T47D (cell line): ENCODE data around the gene KRT84.

Experiments used
- DNase-seq, 2 experiments: peaks; one replicate each; pipeline versions ENCODE4 v3.0.0 to v3.0.0-alpha.2; 2011 to 2012; ENCODE audit warnings: low read depth in 1 of 2, low spot score in 1 of 2
- JUND ChIP-seq: IDR thresholded peaks from 2 replicates; pipeline ENCODE4 v1.6.1; 2012; ENCODE audit warnings: low read depth
- in situ Hi-C: cut with HindIII; loops from 2 replicates; pipeline ENCODE4 v1.10.0; 2016; ENCODE audit warnings: low sequenced_read_pairs, low pct_unique_long_range_greater_than_20kb

Gene KRT84

DNA sequence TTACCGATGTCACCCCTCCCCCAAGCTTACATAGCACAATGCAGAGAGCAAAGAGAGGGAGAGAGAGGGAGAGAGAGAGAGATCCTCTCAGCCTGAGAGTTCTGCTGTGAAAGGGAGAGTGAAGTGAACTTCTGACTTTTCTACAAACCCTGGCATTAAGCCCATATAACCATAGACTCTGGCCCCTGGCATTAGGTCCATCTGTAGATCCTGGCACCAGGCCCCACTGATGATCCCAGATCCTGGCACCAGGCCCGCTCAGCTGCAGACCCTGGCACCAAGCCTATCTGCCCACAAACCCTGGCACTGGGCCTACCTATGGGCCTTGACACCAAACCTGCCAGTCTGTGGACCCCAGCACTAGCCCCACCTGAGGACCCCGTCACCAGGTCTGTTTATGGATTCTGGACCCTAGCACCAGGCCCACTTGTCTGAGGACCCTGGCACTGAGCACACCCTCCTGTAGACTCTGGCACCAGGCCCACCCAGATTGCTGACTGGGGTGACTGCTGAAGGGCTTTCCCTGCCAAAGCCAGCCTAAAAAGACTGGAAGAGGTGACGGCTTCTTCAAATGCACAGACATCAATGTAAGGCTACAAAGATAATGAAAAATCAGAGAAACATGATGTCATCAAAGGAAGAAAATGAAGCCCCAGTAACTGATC, 49.7 kb downstream of the KRT84 start:
- DNase-seq: no peak
- no peak for TF ChIP-seq JUND
- in situ Hi-C loops: no loop called here

DNA sequence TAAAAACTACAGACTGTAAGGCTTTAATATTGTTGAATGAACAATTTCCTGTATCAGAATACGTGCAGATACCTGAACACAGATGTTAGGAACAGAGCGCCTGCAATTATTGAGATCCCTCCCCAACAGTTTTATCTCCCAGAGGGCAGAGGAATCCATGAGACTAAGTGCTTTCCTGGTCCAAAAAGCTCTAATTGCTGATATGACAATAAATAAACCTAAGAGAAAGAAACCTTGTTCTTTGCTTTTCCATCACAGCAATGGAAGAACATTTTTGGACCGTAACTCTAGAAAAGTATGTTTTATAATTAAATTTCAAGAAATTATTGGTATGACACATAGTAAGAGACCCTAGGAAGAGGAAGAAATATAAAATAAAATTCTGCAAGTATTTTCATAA, 51.3 kb downstream of the KRT84 start:
- TF ChIP-seq JUND: no peak
- in situ Hi-C loops: no loop called here
- DNase-seq: no peak

DNA sequence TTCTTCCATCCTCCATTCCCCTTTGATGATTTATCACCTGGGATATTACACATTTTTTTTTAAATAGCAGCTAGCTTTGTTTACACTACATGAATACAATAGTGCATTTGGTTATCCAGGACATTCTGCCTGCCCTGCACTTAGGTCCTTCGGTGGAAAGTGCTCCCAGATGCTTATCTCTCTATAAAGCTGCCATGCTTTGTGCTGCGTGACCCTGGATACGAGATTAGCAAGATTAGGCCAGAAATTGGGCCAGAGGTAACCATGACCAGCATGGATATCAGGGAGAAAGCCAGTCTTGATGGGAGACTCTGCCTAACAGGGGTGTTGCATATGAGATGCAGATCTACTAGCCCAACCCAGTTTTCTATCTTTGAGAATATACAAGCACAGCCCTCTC, 52.1 kb downstream of the KRT84 start:
- in situ Hi-C loops: no loop called here
- TF ChIP-seq JUND: no peak
- DNase-seq: no peak

DNA sequence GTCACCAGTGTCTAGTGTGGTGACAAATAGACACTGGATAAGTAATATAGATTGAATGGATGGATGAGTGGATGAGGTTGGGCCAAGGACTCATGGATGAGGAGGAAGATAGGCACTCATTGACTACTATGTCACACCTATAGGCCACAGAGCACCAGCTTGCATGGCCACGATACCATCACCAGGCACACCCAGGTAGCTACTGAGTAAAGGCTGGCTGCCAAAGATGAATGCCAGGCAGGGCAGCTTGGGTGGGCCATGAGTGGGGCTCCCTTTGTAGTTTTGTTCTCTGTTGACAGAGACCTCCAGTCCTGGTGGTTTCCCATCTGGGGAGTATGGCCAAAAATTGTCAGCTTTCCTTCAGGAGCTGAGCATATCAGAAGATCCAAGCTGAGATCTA, 53.1 kb downstream of the KRT84 start:
- no peak for TF ChIP-seq JUND
- DNase-seq: no peak
- in situ Hi-C loops: no loop called here

DNA sequence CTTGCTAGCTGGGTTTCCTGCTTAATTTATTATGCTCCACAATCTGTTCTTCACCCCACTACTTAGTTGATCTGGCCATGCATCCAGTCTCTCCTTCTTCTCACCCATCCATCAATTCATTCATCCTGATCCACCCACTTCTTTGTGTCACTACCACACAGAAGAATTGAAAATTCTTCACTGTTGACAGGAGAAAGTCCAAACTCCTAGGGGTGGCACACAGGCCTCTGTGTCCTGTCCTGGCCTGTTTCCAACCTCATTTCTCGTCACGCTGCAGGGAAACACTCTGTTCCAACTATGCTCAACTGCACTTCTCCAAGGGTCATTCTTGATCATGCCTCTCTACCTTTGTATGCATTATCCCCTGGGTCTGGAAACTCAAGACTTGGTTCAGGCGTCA, 53.6 kb downstream of the KRT84 start:
- in situ Hi-C loops: no loop called here
- no peak for DNase-seq
- no peak for TF ChIP-seq JUND

DNA sequence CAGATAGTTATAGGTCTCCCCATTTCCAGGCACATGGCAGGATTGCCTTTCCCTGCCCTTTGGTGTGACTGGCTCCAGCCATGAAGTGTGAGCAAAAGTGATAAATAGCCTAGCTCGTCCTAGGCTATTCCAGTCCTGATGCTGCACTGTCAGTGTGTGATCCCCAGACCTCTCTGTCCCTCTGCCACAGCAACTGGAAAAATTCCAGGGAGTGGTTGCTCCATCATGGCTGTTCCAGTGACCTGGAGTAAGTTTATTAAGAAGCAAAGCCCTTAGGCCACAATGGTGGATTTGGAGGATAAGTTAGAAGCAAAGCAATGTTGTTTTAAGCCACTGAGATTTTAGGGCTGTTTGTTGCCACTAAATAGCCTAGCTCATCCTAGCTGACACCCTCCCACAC, 54.4 kb downstream of the KRT84 start:
- no peak for TF ChIP-seq JUND
- DNase-seq: no peak
- in situ Hi-C loops: no loop called here

DNA sequence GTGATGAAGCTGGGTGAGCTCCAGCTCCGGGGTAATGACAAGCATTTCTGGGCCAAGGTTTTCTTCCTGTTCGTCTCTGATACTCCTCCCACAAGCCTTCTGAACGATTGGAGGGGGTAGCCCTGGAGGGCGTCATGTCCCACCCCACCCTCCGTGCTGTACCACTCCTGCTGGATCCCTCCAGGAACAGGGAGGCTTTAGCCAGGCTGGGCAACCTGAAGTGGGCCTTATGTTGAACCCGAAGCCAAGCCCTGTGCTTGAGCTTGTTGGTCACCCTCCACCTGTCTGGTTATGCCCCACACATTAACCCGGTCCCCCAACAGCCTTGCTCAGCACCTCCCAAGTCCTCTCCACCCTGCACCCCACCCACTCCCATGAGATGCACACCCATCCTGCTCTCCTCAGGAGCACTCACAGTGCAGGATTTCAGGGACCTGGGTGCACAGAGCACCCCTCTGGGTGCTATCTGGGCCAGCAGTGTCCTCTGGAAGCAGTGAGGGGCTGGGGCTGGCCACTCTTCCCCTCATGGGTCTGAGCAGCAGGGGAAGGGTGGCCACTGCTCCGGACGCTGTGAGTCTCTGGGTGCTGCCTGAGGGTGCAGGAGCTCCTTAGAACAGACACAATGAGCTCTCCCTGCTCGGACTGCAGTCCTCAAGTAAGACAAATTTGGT, 57.5 kb downstream of the KRT84 start:
- no peak for TF ChIP-seq JUND
- in situ Hi-C loops: no loop called here
- no peak for DNase-seq
